Left lung (tissue), 10 donors: ENCODE results near the gene LRRC14B. TPM values are rescaled to one million over a fixed set of nuclear protein-coding genes. Genes with fewer than 3 reads are reported as not detected.
A peak's percentile ranks its signal among the peaks of the same experiment; 100 is the strongest.

Source experiments
- ATAC-seq: fragments of 200-7000 bp; cut with Tn5 transposase; one replicate; pipeline ENCODE4 v1.9.1; 2020; ENCODE audit warnings: moderate library complexity
- DNase-seq, 4 donors: peaks; one replicate each; pipeline ENCODE4 v3.0.0-alpha.2; 2013 to 2020
- H3K27ac ChIP-seq, 2 donors: fragments of 200-600 bp; sonication (generic) in 1 of 2; one replicate each; pipeline versions ENCODE4 v1.5.0 to v1.8.0; 2020 to 2021
- H3K27me3 ChIP-seq, 2 donors: fragments of 200-600 bp; sonication (generic) in 1 of 2; one replicate each; pipeline versions ENCODE4 v1.5.0 to v1.8.0; 2020 to 2021
- H3K36me3 ChIP-seq, 2 donors: fragments of 200-600 bp; sonication (generic) in 1 of 2; one replicate each; pipeline versions ENCODE4 v1.5.0 to v1.8.0; 2020 to 2021
- H3K4me1 ChIP-seq, 2 donors: fragments of 200-600 bp; one replicate each; pipeline ENCODE4 v1.8.0; 2021
- H3K4me3 ChIP-seq, 2 donors: fragments of 200-600 bp; sonication (generic) in 1 of 2; one replicate each; pipeline versions ENCODE4 v1.5.0 to v1.8.0; 2020 to 2021; ENCODE audit warnings: mild to moderate bottlenecking in 1 of 2
- H3K9me3 ChIP-seq, 2 donors: fragments of 200-600 bp; sonication (generic) in 1 of 2; one replicate each; pipeline versions ENCODE4 v1.5.0 to v1.8.0; 2020 to 2021
- CTCF ChIP-seq, 2 donors: fragments of 200-600 bp; sonication (generic) in 1 of 2; IDR thresholded peaks; one replicate each; pipeline versions ENCODE4 v1.5.0 to v1.8.0; 2021; ENCODE audit warnings: antibody characterized with exemption in 2 of 2
- intact Hi-C, 2 donors: fragments of 100-400 bp; cut with DNase I; formaldehyde crosslinking; loops; one replicate each; pipeline versions ENCODE4 v1.11.2 to v1.14.2; 2022
- polyA plus RNA-seq, 6 donors: library from polyadenylated mRNA; unstranded; fragments of 120-200 nt; gene quantifications; one replicate each; pipeline ENCODE4 v1.2.1, GENCODE V29; 2013; ENCODE audit not compliant: insufficient read length in 6 of 6
- total RNA-seq, 2 donors: library from RNA; stranded (reverse); fragmentation: NEBNext Ultra II Directional; extraction: Animal tissue kit (Norgen Biotek cat#: 25700); gene quantifications; one replicate each; pipeline ENCODE4 v1.2.1, GENCODE V29; 2021
- donor health status: DM: no; HTN: yes; CAD: no.
- donor health status: DM: no; HTN: no; CAD: no.

LRRC14B gene
- total and polyA plus RNA-seq, 8 donors = 0.08 to 0.14 (median 0.11) TPM; not detected in 3

GRCh38 chr5:186091-187041 lies 4.9 kb upstream of the LRRC14B start:
- ATAC-seq = no peak
- Histone ChIP-seq H3K27me3 (peaks cover 4 to 24% of the 10 kb centered on the region in 2 donors), H3K27ac (no peak overlapping the region), H3K4me3 (no peak overlapping the region), H3K4me1 (peaks cover 4 to 6% of the 10 kb centered on the region in 2 donors), H3K36me3 (no peaks in the 10 kb centered on the region), H3K9me3 (no peaks in the 10 kb centered on the region)
- no peak for TF ChIP-seq CTCF (IDR thresholded peaks at IDR 0.05)
- peak in 1 of 4 donors; percentile 77 for DNase-seq
- intact Hi-C loops = no loop called here

- no peak for TF ChIP-seq CTCF (IDR thresholded peaks at IDR 0.05)
- Histone ChIP-seq H3K4me1 (peaks cover 4 to 6% of the 10 kb centered on the region in 2 donors), H3K4me3 (no peak overlapping the region), H3K27me3 (peaks cover 4 to 31% of the 10 kb centered on the region in 2 donors), H3K9me3 (no peaks in the 10 kb centered on the region), H3K27ac (no peak overlapping the region), H3K36me3 (no peaks in the 10 kb centered on the region)
- intact Hi-C loops = no loop called here
- ATAC-seq (no peak), DNase-seq (peak in 1 of 4 donors; percentile 57)
These were observed 4.3 kb upstream of the LRRC14B start for GRCh38 chr5:187042-187431.

- Histone ChIP-seq H3K9me3 (no peaks in the 10 kb centered on the region), H3K27ac (no peak overlapping the region), H3K4me3 (no peak overlapping the region), H3K27me3 (peaks cover 4 to 39% of the 10 kb centered on the region in 2 donors), H3K4me1 (peaks cover 4 to 6% of the 10 kb centered on the region in 2 donors), H3K36me3 (no peaks in the 10 kb centered on the region)
- ATAC-seq (no peak), DNase-seq (peak in 1 of 4 donors; percentile 65)
- intact Hi-C loops = no loop called here
- TF ChIP-seq CTCF (IDR thresholded peaks at IDR 0.05) = no peak
These were observed 3.5 kb upstream of the LRRC14B start for GRCh38 chr5:187617-188451.

GRCh38 chr5:188488-189481 lies 2.5 kb upstream of the LRRC14B start:
- ATAC-seq (peak; percentile 95), DNase-seq (peak; percentile 74 to 93 (median 86))
- Histone ChIP-seq H3K9me3 (no peaks in the 10 kb centered on the region), H3K27ac (no peak overlapping the region), H3K4me1 (peaks cover 4 to 6% of the 10 kb centered on the region in 2 donors), H3K4me3 (no peak overlapping the region), H3K27me3 (peaks cover 4 to 40% of the 10 kb centered on the region in 2 donors), H3K36me3 (no peaks in the 10 kb centered on the region)
- TF ChIP-seq CTCF (IDR thresholded peaks at IDR 0.05) = peak; percentile 91 to 98
- intact Hi-C loops = no loop called here
